SK-N-SH (cell line): Measurements from ENCODE around the gene CENPT. TPM values are rescaled to one million over a fixed set of nuclear protein-coding genes. Genes with fewer than 3 reads are reported as not detected.

Experiments
- CTCF ChIA-PET: fragments of 300-600, 350-600 bp; formaldehyde crosslinking; extraction: SDS; loops from one replicate; lab custom pipeline; 2021; lab: Yijun Ruan, JAX
- POLR2A ChIA-PET: fragments of 350-600 bp; sonication (Branson Sonifier 250); formaldehyde crosslinking; extraction: SDS; loops from one replicate; lab custom pipeline; 2020; ENCODE audit warnings: antibody characterized with exemption, inconsistent platforms; lab: Yijun Ruan, JAX
- DNase-seq: peaks from one replicate; pipeline ENCODE4 v3.0.0; 2012
- H2AFZ ChIP-seq: fragments of 200-600 bp; sonication (generic); 2 replicates; pipeline ENCODE4 v1.8.1; 2016; ENCODE audit warnings: antibody characterized with exemption, mild to moderate bottlenecking, low read depth
- H3F3A ChIP-seq: fragments of 200-600 bp; sonication (generic); replicated peaks from 2 replicates; pipeline ENCODE3; 2016; ENCODE audit warnings: antibody characterized with exemption, mild to moderate bottlenecking; ENCODE audit not compliant: insufficient read depth
- H3K27ac ChIP-seq, 2 experiments: fragments of 200-500 bp in 1 of 2; fragments of 200-600 bp in 1 of 2; sonication (Bioruptor generic) in 1 of 2; sonication (generic), shearing (Covaris generic) in 1 of 2; 2 replicates each; pipeline versions ENCODE4 v1.5.1 to v1.6.1; 2014 to 2016; ENCODE audit warnings: low read depth in 2 of 2, inconsistent platforms in 1 of 2, low read length in 1 of 2, mild to moderate bottlenecking in 1 of 2, mixed read lengths in 1 of 2
- H3K27me3 ChIP-seq: fragments of 200-600 bp; sonication (generic), shearing (Covaris generic); 2 replicates; pipeline ENCODE4 v1.6.1; 2016; ENCODE audit warnings: mixed run types; ENCODE audit not compliant: insufficient read depth
- H3K36me3 ChIP-seq, 2 experiments: fragments of 200-500 bp in 1 of 2; fragments of 200-600 bp in 1 of 2; sonication (Bioruptor generic) in 1 of 2; sonication (generic) in 1 of 2; replicated peaks in 1 of 2; 2 replicates each; pipeline versions ENCODE3 to v1.5.1; 2014 to 2016; ENCODE audit warnings: low read length in 1 of 2, mild to moderate bottlenecking in 1 of 2; ENCODE audit not compliant: insufficient read depth in 2 of 2, control insufficient read depth in 1 of 2
- H3K4me1 ChIP-seq, 2 experiments: fragments of 200-500 bp in 1 of 2; fragments of 200-600 bp in 1 of 2; sonication (Bioruptor generic) in 1 of 2; sonication (generic), shearing (Covaris generic) in 1 of 2; 2 replicates each; pipeline versions ENCODE4 v1.5.1 to v1.6.1; 2014 to 2016; ENCODE audit warnings: low read depth in 1 of 2, low read length in 1 of 2, mixed run types in 1 of 2; ENCODE audit not compliant: insufficient read depth in 2 of 2, control insufficient read depth in 1 of 2
- H3K4me2 ChIP-seq: fragments of 200-600 bp; sonication (generic), shearing (Covaris generic); 2 replicates; pipeline ENCODE4 v1.6.1; 2017; ENCODE audit warnings: mixed run types
- H3K4me3 ChIP-seq, 2 experiments: fragments of 200-500 bp in 1 of 2; fragments of 200-600 bp in 1 of 2; sonication (Bioruptor generic) in 1 of 2; sonication (generic), shearing (Covaris generic) in 1 of 2; 2 replicates each; pipeline versions ENCODE4 v1.5.1 to v1.8.1; 2014 to 2016; ENCODE audit warnings: low read depth in 2 of 2, inconsistent platforms in 1 of 2, low read length in 1 of 2, mild to moderate bottlenecking in 1 of 2, mixed read lengths in 1 of 2, moderate library complexity in 1 of 2
- H3K79me2 ChIP-seq: fragments of 200-600 bp; sonication (generic); 2 replicates; pipeline ENCODE4 v1.8.1; 2017; ENCODE audit warnings: mild to moderate bottlenecking; ENCODE audit not compliant: insufficient read depth
- H3K9ac ChIP-seq: fragments of 200-600 bp; sonication (generic); 2 replicates; pipeline ENCODE4 v1.6.1; 2017; ENCODE audit warnings: mixed run types
- H3K9me2 ChIP-seq: fragments of 200-600 bp; sonication (generic); 2 replicates; pipeline ENCODE4 v1.6.1; 2017; ENCODE audit warnings: mixed run types
- H3K9me3 ChIP-seq: fragments of 200-600 bp; sonication (generic); 2 replicates; pipeline ENCODE4 v1.6.1; 2017; ENCODE audit warnings: mixed run types, mild to moderate bottlenecking, moderate library complexity
- H4K20me1 ChIP-seq: fragments of 200-600 bp; sonication (generic); 2 replicates; pipeline ENCODE4 v1.6.1; 2017; ENCODE audit warnings: mild to moderate bottlenecking, mixed run types; ENCODE audit not compliant: insufficient read depth
- CHD2 ChIP-seq: fragments of 150-350 bp; IDR thresholded peaks from 2 replicates; pipeline ENCODE4 v1.6.1; 2018; ENCODE audit warnings: low read length; ENCODE audit not compliant: partially characterized antibody
- CTCF ChIP-seq: fragments of 200-600 bp; sonication (generic); IDR thresholded peaks from 2 replicates; pipeline ENCODE4 v1.6.1; 2017; ENCODE audit warnings: antibody characterized with exemption, mild to moderate bottlenecking, moderate library complexity
- EP300 ChIP-seq, 2 experiments: IDR thresholded peaks; 2 replicates each; pipeline versions ENCODE4 v1.4.0 to v1.6.1; 2012; ENCODE audit warnings: borderline replicate concordance in 1 of 2, low read depth in 1 of 2, low read length in 1 of 2
- EZH2phosphoT487 ChIP-seq: fragments of 200-600 bp; sonication (generic); IDR thresholded peaks from 2 replicates; pipeline ENCODE4 v1.6.1; 2017; ENCODE audit warnings: low read depth, mixed run types, mild to moderate bottlenecking, antibody characterized with exemption, moderate library complexity, borderline replicate concordance
- GATA2 ChIP-seq: sonication (generic); formaldehyde crosslinking; IDR thresholded peaks from 2 replicates; pipeline ENCODE4 v1.5.0; 2020; ENCODE audit warnings: mild to moderate bottlenecking, missing genetic modification reagents
- JUND ChIP-seq: IDR thresholded peaks from 2 replicates; pipeline ENCODE4 v1.4.0; 2012
- NFIC ChIP-seq: IDR thresholded peaks from 2 replicates; pipeline ENCODE4 v1.4.0; 2012; ENCODE audit warnings: borderline replicate concordance
- RCOR1 ChIP-seq: fragments of 150-350 bp; IDR thresholded peaks from 2 replicates; pipeline ENCODE4 v1.6.1; 2017; ENCODE audit warnings: antibody characterized with exemption, low read length
- TEAD4 ChIP-seq: IDR thresholded peaks from 2 replicates; pipeline ENCODE4 v1.4.0; 2012; ENCODE audit warnings: mild to moderate bottlenecking, borderline replicate concordance; ENCODE audit not compliant: insufficient read depth
- WGBS: methylation state at CpG from one replicate; pipeline ENCODE4 v1.1.6; 2017; ENCODE audit warnings: low lambda C conversion rate; 5-methylcytosine and 5-hydroxymethylcytosine counted together
- polyA plus RNA-seq, 3 experiments: library from polyadenylated mRNA; depleted of rRNA; stranded (reverse); fragments of >200 nt; gene quantifications; 2 replicates each; pipeline ENCODE4 v1.2.3, GENCODE V29; 2012
- TF ChIP-seq, protein P1 (sequence below): IDR thresholded peaks from 2 replicates; pipeline ENCODE4 v1.4.0; 2012; ENCODE audit warnings: low read depth, borderline replicate concordance
- TF ChIP-seq, protein P2 (sequence below): IDR thresholded peaks from 2 replicates; pipeline ENCODE4 v1.6.1; 2012; ENCODE audit warnings: mild to moderate bottlenecking, low read depth, low read length, moderate library complexity

The CENPT gene
- polyA plus RNA-seq, 1 of the 3 experiments (the other 2 are of a cell fraction), result 48.6 TPM

DNA sequence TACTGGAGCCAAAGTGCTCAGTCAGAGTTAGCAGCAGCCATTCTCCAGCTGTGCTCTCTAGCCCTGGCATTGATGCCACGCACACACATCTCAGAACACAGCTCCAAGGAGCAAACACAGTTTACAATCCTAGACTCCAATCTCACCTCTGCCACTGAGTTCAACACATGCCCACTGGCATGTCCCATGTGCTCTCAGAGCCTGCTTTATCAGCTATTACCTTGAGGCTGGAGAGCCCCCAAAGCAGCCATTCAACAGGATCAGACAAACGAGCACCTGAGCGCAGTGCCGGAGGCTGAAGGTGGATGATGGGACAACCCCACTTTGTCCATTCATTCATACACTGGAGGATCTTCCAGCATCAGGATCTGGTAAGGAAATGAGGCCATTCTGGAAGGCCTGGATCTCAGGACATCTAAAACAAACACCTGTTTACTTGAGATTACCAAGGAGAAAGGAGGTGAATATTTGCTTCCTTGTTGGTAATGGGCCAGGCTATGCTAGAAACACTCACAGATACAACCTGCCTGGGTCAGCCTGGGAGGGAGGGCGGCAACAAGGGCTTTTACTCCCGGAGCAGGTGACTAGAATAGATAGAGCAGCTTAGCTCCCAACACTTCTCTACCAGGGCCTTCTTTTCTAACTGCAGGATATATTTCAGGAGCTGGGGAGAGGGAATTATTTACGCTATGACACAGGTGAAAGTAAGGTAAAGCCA lies 66.5 kb downstream of the CENPT start:
- H2AFZ ChIP-seq, result no peak overlapping the region
- WGBS, result 95% methylated on average over 7 of the region's 7 CpGs
- H3F3A ChIP-seq, result peaks cover 10% of the 10 kb centered on the region
- H3K9ac ChIP-seq, result no peak overlapping the region
- ChIA-PET POLR2A (no interaction called here), CTCF (interaction anchor here (1.2 to 2.0 kb wide), 2 partner anchors 11 to 12 kb away, joined by 3 to 5 read pairs; no protein-coding TSS in a partner anchor)
- peaks cover 32% of the 10 kb centered on the region for H3K79me2 ChIP-seq
- H4K20me1 ChIP-seq, result 0 out of 2 replicates have a peak, but pooled peaks cover 15% of the 10 kb centered on the region
- H3K27me3 ChIP-seq, result no peaks in the 10 kb centered on the region
- H3K9me3 ChIP-seq, result no peaks in the 10 kb centered on the region
- H3K4me3 ChIP-seq, result no peak overlapping the region
- H3K4me2 ChIP-seq, result no peak overlapping the region
- no peak for DNase-seq
- no peak overlapping the region for H3K27ac ChIP-seq
- no peaks in the 10 kb centered on the region for H3K9me2 ChIP-seq
- no peaks in the 10 kb centered on the region; a peak in 1 of 4 replicates for H3K4me1 ChIP-seq
- H3K36me3 ChIP-seq, result peaks cover 0 to 7% of the 10 kb centered on the region in 2 experiments
- TF ChIP-seq RCOR1 (no peak), CTCF (no peak), JUND (no peak), TEAD4 (no peak), EP300 (IDR thresholded peaks at IDR 0.05; ENCODE audit: borderline replicate concordance in 1 of 2, low read depth in 1 of 2, low read length in 1 of 2) (no peak), CHD2 (no peak), EZH2phosphoT487 (no peak), GATA2 (no peak), NFIC (no peak)
- TF ChIP-seq, protein P1, sequence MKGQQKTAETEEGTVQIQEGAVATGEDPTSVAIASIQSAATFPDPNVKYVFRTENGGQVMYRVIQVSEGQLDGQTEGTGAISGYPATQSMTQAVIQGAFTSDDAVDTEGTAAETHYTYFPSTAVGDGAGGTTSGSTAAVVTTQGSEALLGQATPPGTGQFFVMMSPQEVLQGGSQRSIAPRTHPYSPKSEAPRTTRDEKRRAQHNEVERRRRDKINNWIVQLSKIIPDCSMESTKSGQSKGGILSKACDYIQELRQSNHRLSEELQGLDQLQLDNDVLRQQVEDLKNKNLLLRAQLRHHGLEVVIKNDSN, result no peak
- TF ChIP-seq, protein P2, sequence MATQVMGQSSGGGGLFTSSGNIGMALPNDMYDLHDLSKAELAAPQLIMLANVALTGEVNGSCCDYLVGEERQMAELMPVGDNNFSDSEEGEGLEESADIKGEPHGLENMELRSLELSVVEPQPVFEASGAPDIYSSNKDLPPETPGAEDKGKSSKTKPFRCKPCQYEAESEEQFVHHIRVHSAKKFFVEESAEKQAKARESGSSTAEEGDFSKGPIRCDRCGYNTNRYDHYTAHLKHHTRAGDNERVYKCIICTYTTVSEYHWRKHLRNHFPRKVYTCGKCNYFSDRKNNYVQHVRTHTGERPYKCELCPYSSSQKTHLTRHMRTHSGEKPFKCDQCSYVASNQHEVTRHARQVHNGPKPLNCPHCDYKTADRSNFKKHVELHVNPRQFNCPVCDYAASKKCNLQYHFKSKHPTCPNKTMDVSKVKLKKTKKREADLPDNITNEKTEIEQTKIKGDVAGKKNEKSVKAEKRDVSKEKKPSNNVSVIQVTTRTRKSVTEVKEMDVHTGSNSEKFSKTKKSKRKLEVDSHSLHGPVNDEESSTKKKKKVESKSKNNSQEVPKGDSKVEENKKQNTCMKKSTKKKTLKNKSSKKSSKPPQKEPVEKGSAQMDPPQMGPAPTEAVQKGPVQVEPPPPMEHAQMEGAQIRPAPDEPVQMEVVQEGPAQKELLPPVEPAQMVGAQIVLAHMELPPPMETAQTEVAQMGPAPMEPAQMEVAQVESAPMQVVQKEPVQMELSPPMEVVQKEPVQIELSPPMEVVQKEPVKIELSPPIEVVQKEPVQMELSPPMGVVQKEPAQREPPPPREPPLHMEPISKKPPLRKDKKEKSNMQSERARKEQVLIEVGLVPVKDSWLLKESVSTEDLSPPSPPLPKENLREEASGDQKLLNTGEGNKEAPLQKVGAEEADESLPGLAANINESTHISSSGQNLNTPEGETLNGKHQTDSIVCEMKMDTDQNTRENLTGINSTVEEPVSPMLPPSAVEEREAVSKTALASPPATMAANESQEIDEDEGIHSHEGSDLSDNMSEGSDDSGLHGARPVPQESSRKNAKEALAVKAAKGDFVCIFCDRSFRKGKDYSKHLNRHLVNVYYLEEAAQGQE, result no peak
